ENCODE data around the gene AIM2.
"Not testable (repeated sequence)": the region's sequence is repeated elsewhere in the genome, so short reads cannot be mapped to it uniquely, and the experiment has no call there.

Gene AIM2

GRCh38 chr1:159079525-159079924, 3.0 kb upstream of the AIM2 start:
- no peak for DNase-seq (ENCODE audit: low read depth)

- DNase-seq (ENCODE audit: low read depth) = peak; percentile 75
Measured at GRCh38 chr1:159077120-159077961, 775 bp upstream of the AIM2 start.

- no peak for DNase-seq (ENCODE audit: low read depth)
Measured at GRCh38 chr1:159071970-159072582, 4.5 kb downstream of the AIM2 start.

- no peak for DNase-seq (ENCODE audit: low read depth)
Measured at GRCh38 chr1:159068886-159069285, 7.7 kb downstream of the AIM2 start.

- no peak for DNase-seq (ENCODE audit: low read depth)
Measured at GRCh38 chr1:159067699-159068621, 8.6 kb downstream of the AIM2 start.

GRCh38 chr1:159066108-159066507, 10.5 kb downstream of the AIM2 start:
- DNase-seq (ENCODE audit: low read depth) = no peak

- DNase-seq (ENCODE audit: low read depth) = no peak
Measured at GRCh38 chr1:159065106-159065505, 11.5 kb downstream of the AIM2 start.

- no peak for DNase-seq (ENCODE audit: low read depth)
Measured at GRCh38 chr1:159058751-159059150, 17.8 kb downstream of the AIM2 start.

GRCh38 chr1:159056069-159056698, 20.4 kb downstream of the AIM2 start:
- no peak for DNase-seq (ENCODE audit: low read depth)

- DNase-seq (ENCODE audit: low read depth) = no peak
Measured at GRCh38 chr1:159055181-159055641, 21.4 kb downstream of the AIM2 start.

- no peak for DNase-seq (ENCODE audit: low read depth)
Measured at GRCh38 chr1:159054427-159054826, 22.1 kb downstream of the AIM2 start.

GRCh38 chr1:159051436-159051835, 25.1 kb downstream of the AIM2 start:
- no peak for DNase-seq (ENCODE audit: low read depth)

- DNase-seq (ENCODE audit: low read depth) = not testable (repeated sequence)
Measured at GRCh38 chr1:159046486-159046885, 30.1 kb downstream of the AIM2 start.

GRCh38 chr1:159040893-159041724, 35.5 kb downstream of the AIM2 start:
- DNase-seq (ENCODE audit: low read depth) = no peak

GRCh38 chr1:159040206-159040605, 36.4 kb downstream of the AIM2 start:
- DNase-seq (ENCODE audit: low read depth) = no peak

- no peak for DNase-seq (ENCODE audit: low read depth)
Measured at GRCh38 chr1:159030877-159031447, 45.6 kb downstream of the AIM2 start.

- DNase-seq (ENCODE audit: low read depth) = no peak
Measured at GRCh38 chr1:159030311-159030710, 46.3 kb downstream of the AIM2 start.

GRCh38 chr1:159026841-159027240, 49.7 kb downstream of the AIM2 start:
- DNase-seq (ENCODE audit: low read depth) = not testable (repeated sequence)

GRCh38 chr1:159025043-159025442, 51.5 kb downstream of the AIM2 start:
- no peak for DNase-seq (ENCODE audit: low read depth)

GRCh38 chr1:159023723-159024122, 52.8 kb downstream of the AIM2 start:
- DNase-seq (ENCODE audit: low read depth) = no peak

Measured in activated T-cell treated with anti-CD3 and anti-CD28 coated beads for 1 hour (primary cell).